SK-N-SH (cell line): ENCODE results near the gene RBM10. TPM values are rescaled to one million over a fixed set of nuclear protein-coding genes. Genes with fewer than 3 reads are reported as not detected.
"Not testable (repeated sequence)": the region's sequence is repeated elsewhere in the genome, so short reads cannot be mapped to it uniquely, and the experiment has no call there.

Experiments
- CTCF ChIA-PET: fragments of 300-600, 350-600 bp; formaldehyde crosslinking; extraction: SDS; loops from one replicate; lab custom pipeline; 2021; lab: Yijun Ruan, JAX
- POLR2A ChIA-PET: fragments of 350-600 bp; sonication (Branson Sonifier 250); formaldehyde crosslinking; extraction: SDS; loops from one replicate; lab custom pipeline; 2020; ENCODE audit warnings: antibody characterized with exemption, inconsistent platforms; lab: Yijun Ruan, JAX
- DNase-seq: peaks from one replicate; pipeline ENCODE4 v3.0.0; 2012
- H2AFZ ChIP-seq: fragments of 200-600 bp; sonication (generic); 2 replicates; pipeline ENCODE4 v1.8.1; 2016; ENCODE audit warnings: antibody characterized with exemption, mild to moderate bottlenecking, low read depth
- H3F3A ChIP-seq: fragments of 200-600 bp; sonication (generic); replicated peaks from 2 replicates; pipeline ENCODE3; 2016; ENCODE audit warnings: antibody characterized with exemption, mild to moderate bottlenecking; ENCODE audit not compliant: insufficient read depth
- H3K27ac ChIP-seq, 2 experiments: fragments of 200-500 bp in 1 of 2; fragments of 200-600 bp in 1 of 2; sonication (Bioruptor generic) in 1 of 2; sonication (generic), shearing (Covaris generic) in 1 of 2; 2 replicates each; pipeline versions ENCODE4 v1.5.1 to v1.6.1; 2014 to 2016; ENCODE audit warnings: low read depth in 2 of 2, inconsistent platforms in 1 of 2, low read length in 1 of 2, mild to moderate bottlenecking in 1 of 2, mixed read lengths in 1 of 2
- H3K27me3 ChIP-seq: fragments of 200-600 bp; sonication (generic), shearing (Covaris generic); 2 replicates; pipeline ENCODE4 v1.6.1; 2016; ENCODE audit warnings: mixed run types; ENCODE audit not compliant: insufficient read depth
- H3K36me3 ChIP-seq, 2 experiments: fragments of 200-500 bp in 1 of 2; fragments of 200-600 bp in 1 of 2; sonication (Bioruptor generic) in 1 of 2; sonication (generic) in 1 of 2; replicated peaks in 1 of 2; 2 replicates each; pipeline versions ENCODE3 to v1.5.1; 2014 to 2016; ENCODE audit warnings: low read length in 1 of 2, mild to moderate bottlenecking in 1 of 2; ENCODE audit not compliant: insufficient read depth in 2 of 2, control insufficient read depth in 1 of 2
- H3K4me1 ChIP-seq, 2 experiments: fragments of 200-500 bp in 1 of 2; fragments of 200-600 bp in 1 of 2; sonication (Bioruptor generic) in 1 of 2; sonication (generic), shearing (Covaris generic) in 1 of 2; 2 replicates each; pipeline versions ENCODE4 v1.5.1 to v1.6.1; 2014 to 2016; ENCODE audit warnings: low read depth in 1 of 2, low read length in 1 of 2, mixed run types in 1 of 2; ENCODE audit not compliant: insufficient read depth in 2 of 2, control insufficient read depth in 1 of 2
- H3K4me2 ChIP-seq: fragments of 200-600 bp; sonication (generic), shearing (Covaris generic); 2 replicates; pipeline ENCODE4 v1.6.1; 2017; ENCODE audit warnings: mixed run types
- H3K4me3 ChIP-seq, 2 experiments: fragments of 200-500 bp in 1 of 2; fragments of 200-600 bp in 1 of 2; sonication (Bioruptor generic) in 1 of 2; sonication (generic), shearing (Covaris generic) in 1 of 2; 2 replicates each; pipeline versions ENCODE4 v1.5.1 to v1.8.1; 2014 to 2016; ENCODE audit warnings: low read depth in 2 of 2, inconsistent platforms in 1 of 2, low read length in 1 of 2, mild to moderate bottlenecking in 1 of 2, mixed read lengths in 1 of 2, moderate library complexity in 1 of 2
- H3K79me2 ChIP-seq: fragments of 200-600 bp; sonication (generic); 2 replicates; pipeline ENCODE4 v1.8.1; 2017; ENCODE audit warnings: mild to moderate bottlenecking; ENCODE audit not compliant: insufficient read depth
- H3K9ac ChIP-seq: fragments of 200-600 bp; sonication (generic); 2 replicates; pipeline ENCODE4 v1.6.1; 2017; ENCODE audit warnings: mixed run types
- H3K9me2 ChIP-seq: fragments of 200-600 bp; sonication (generic); 2 replicates; pipeline ENCODE4 v1.6.1; 2017; ENCODE audit warnings: mixed run types
- H3K9me3 ChIP-seq: fragments of 200-600 bp; sonication (generic); 2 replicates; pipeline ENCODE4 v1.6.1; 2017; ENCODE audit warnings: mixed run types, mild to moderate bottlenecking, moderate library complexity
- H4K20me1 ChIP-seq: fragments of 200-600 bp; sonication (generic); 2 replicates; pipeline ENCODE4 v1.6.1; 2017; ENCODE audit warnings: mild to moderate bottlenecking, mixed run types; ENCODE audit not compliant: insufficient read depth
- FOSL2 ChIP-seq: IDR thresholded peaks from 2 replicates; pipeline ENCODE4 v1.4.0; 2012; ENCODE audit warnings: low read depth, mild to moderate bottlenecking, moderate library complexity, borderline replicate concordance
- FOXM1 ChIP-seq: IDR thresholded peaks from 2 replicates; pipeline ENCODE4 v1.4.0; 2012; ENCODE audit warnings: low read depth, mild to moderate bottlenecking
- GATA2 ChIP-seq: sonication (generic); formaldehyde crosslinking; IDR thresholded peaks from 2 replicates; pipeline ENCODE4 v1.5.0; 2020; ENCODE audit warnings: mild to moderate bottlenecking, missing genetic modification reagents
- MEF2A ChIP-seq: IDR thresholded peaks from 2 replicates; pipeline ENCODE4 v1.4.0; 2012; ENCODE audit warnings: low read depth, borderline replicate concordance
- NFIC ChIP-seq: IDR thresholded peaks from 2 replicates; pipeline ENCODE4 v1.4.0; 2012; ENCODE audit warnings: borderline replicate concordance
- POLR2AphosphoS5 ChIP-seq: IDR thresholded peaks from 2 replicates; pipeline ENCODE4 v1.6.1; 2012; ENCODE audit warnings: low read depth, low read length
- RCOR1 ChIP-seq: fragments of 150-350 bp; IDR thresholded peaks from 2 replicates; pipeline ENCODE4 v1.6.1; 2017; ENCODE audit warnings: antibody characterized with exemption, low read length
- TAF1 ChIP-seq: IDR thresholded peaks from 2 replicates; pipeline ENCODE4 v1.6.1; 2012; ENCODE audit warnings: low read depth, mild to moderate bottlenecking, low read length, moderate library complexity, borderline replicate concordance
- TCF12 ChIP-seq: IDR thresholded peaks from 2 replicates; pipeline ENCODE4 v1.4.0; 2012
- YY1 ChIP-seq: IDR thresholded peaks from 2 replicates; pipeline ENCODE4 v1.4.0; 2012; ENCODE audit warnings: low read depth, mild to moderate bottlenecking
- WGBS: methylation state at CpG from one replicate; pipeline ENCODE4 v1.1.6; 2017; ENCODE audit warnings: low lambda C conversion rate; 5-methylcytosine and 5-hydroxymethylcytosine counted together
- polyA plus RNA-seq, 3 experiments: library from polyadenylated mRNA; depleted of rRNA; stranded (reverse); fragments of >200 nt; gene quantifications; 2 replicates each; pipeline ENCODE4 v1.2.3, GENCODE V29; 2012
- TF ChIP-seq, protein P1 (sequence below): IDR thresholded peaks from 2 replicates; pipeline ENCODE4 v1.4.0; 2012; ENCODE audit warnings: low read depth
- TF ChIP-seq, protein P2 (sequence below): fragments of 200-600 bp; sonication (generic); IDR thresholded peaks from 2 replicates; pipeline ENCODE4 v1.6.1; 2017; ENCODE audit warnings: antibody characterized with exemption, mild to moderate bottlenecking, moderate library complexity
- TF ChIP-seq, protein P3 (sequence below): fragments of 150-350 bp; IDR thresholded peaks from 2 replicates; pipeline ENCODE4 v1.6.1; 2016; ENCODE audit warnings: mild to moderate bottlenecking, low read depth, low read length
- TF ChIP-seq, protein P4 (sequence below): IDR thresholded peaks from 2 replicates; pipeline ENCODE4; 2012

Gene RBM10
- polyA plus RNA-seq, 1 of the 3 experiments (the other 2 are of a cell fraction) = 34.4 TPM

DNA sequence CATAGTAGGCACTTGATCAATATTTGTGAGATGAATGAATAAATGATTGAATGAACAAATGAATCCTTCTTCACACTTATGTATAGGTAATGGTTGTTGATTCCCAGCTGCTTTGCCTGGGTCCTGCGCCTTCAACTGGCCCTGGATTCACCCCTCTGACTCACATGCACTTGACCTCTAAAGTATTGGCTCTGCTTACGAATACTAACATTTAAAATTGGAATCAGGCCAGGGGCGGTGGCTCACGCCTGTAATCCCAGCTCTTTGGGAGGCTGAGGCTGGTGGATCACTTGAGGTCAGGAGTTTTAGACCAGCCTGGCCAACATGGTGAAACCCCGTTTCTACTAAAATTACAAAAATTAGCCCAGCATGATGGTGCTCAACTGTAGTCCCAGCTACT is 9.4 kb upstream of the RBM10 start:
- H3F3A ChIP-seq, H2AFZ ChIP-seq, H3K9ac ChIP-seq, POLR2A ChIA-PET, H3K4me1 ChIP-seq, H3K27ac ChIP-seq, H3K9me2 ChIP-seq, H3K9me3 ChIP-seq, H3K27me3 ChIP-seq, H4K20me1 ChIP-seq, H3K36me3 ChIP-seq, H3K4me3 ChIP-seq, H3K79me2 ChIP-seq, H3K4me2 ChIP-seq, DNase-seq: not testable (repeated sequence)
- TF ChIP-seq NFIC = peak; percentile 13; the same call in 1 of the 2 replicates
- CTCF ChIA-PET = interaction anchor here (0.7 to 1.4 kb wide), 3 partner anchors 9 to 260 kb away, joined by 3 to 4 read pairs (median 3); partner anchors contain the start of genes NDUFB11 and RBM10
- WGBS = 35% methylated on average over 5 of the region's 5 CpGs

DNA sequence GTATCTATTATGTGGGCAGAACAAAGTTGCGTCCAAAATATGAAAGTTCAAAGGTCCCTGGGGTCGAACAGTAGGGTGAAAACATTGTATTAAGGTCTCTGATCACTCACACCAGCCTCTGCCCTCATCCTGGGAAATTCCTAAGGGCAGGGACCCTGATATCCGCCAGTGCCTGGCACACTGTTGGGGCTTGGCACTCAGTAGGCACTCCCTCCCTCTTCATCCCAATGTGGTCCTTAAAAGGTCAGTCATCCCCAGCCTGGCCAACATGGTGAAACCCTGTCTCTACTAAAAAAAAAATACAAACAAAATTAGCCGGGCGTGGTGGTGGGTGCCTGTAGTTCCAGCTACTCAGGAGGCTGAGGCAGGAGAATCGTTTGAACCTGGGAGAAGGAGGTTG is 6.8 kb upstream of the RBM10 start:
- CTCF ChIA-PET = no interaction called here
- Histone ChIP-seq H3K4me2 (no peak overlapping the region), H3K27me3 (no peaks in the 10 kb centered on the region)
- TF ChIP-seq FOXM1 (no peak), TCF12 (no peak), RCOR1 (no peak)
- TF ChIP-seq, all 33 proteins: peak for 0
- Histone ChIP-seq H3K9me3 (no peaks in the 10 kb centered on the region), H3K27ac (no peak overlapping the region), H3K9ac (no peak overlapping the region), H3F3A (no peaks in the 10 kb centered on the region), H2AFZ (no peak overlapping the region), H4K20me1 (no peaks in the 10 kb centered on the region), H3K4me3 (no peak overlapping the region), H3K36me3 (peaks cover 0 to 2% of the 10 kb centered on the region in 2 experiments), H3K4me1 (no peaks in the 10 kb centered on the region; a peak in 1 of 4 replicates), H3K79me2 (peaks cover 8% of the 10 kb centered on the region; the same call in 1 of the 2 replicates), H3K9me2 (no peaks in the 10 kb centered on the region)
- POLR2A ChIA-PET = no interaction called here
- no peak for DNase-seq
- 47% methylated on average over 6 of the region's 6 CpGs for WGBS

DNA sequence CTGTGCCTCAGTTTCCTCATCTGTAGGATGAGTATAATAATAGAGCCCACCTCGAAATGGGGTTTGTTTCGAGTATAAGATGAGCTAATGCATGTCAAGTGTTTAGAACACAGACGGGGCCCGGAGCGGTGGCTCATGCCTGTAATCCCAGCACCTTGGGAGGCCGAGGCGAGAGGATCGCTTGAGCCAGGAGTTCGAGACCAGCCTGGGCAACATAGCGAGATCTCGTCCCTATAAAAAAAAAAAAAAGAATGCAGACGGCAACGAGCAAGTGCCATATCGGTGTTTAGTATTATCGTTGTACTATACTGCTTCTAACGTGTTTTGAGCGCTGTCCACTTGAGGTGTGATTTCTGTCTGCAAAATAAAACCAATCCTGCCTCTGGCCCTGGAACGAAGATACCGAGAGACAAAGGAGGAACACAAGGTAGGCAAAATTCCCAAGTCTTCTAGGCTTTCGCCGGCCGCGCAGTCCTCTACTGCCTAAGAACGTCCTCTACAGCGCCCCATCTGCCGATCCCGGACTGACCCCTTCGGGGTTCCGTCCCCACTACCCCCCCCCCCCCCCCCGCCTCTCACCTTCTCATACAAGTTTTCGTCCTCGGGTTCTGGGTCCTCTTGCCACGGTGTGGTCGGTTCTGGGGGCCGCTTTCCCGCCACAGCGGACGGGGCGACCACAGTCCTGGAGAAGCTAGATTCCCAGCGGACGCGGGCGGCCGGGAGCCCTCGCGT is 961 bp upstream of the RBM10 start:
- Histone ChIP-seq H3K4me2 (peak overlapping the region; percentile 87), H3F3A (peaks cover 4% of the 10 kb centered on the region), H3K79me2 (peaks cover 52% of the 10 kb centered on the region), H3K9me2 (no peaks in the 10 kb centered on the region), H3K4me3 (peak overlapping the region; percentile 57 to 77), H4K20me1 (peaks cover 16% of the 10 kb centered on the region), H3K27ac (peak overlapping the region; percentile 94 to 98), H2AFZ (peak overlapping the region; percentile 71; the same call in 1 of the 2 replicates), H3K27me3 (no peaks in the 10 kb centered on the region), H3K36me3 (peaks cover 0 to 2% of the 10 kb centered on the region in 2 experiments), H3K9me3 (no peaks in the 10 kb centered on the region), H3K4me1 (peaks cover 0 to 14% of the 10 kb centered on the region in 2 experiments; a peak in 1 of 4 replicates), H3K9ac (peak overlapping the region; percentile 92; the same call in 1 of the 2 replicates)
- peak; percentile 72 for DNase-seq
- 26% methylated on average over 32 of the region's 46 CpGs for WGBS
- POLR2A ChIA-PET = interaction anchor here (1.0 to 2.9 kb wide), 3 partner anchors 15 to 47 kb away, joined by 3 to 19 read pairs (median 3); no protein-coding TSS in a partner anchor
- TF ChIP-seq POLR2AphosphoS5 = no peak
- TF ChIP-seq TAF1 = no peak
- TF ChIP-seq MEF2A = no peak
- TF ChIP-seq, protein P1, sequence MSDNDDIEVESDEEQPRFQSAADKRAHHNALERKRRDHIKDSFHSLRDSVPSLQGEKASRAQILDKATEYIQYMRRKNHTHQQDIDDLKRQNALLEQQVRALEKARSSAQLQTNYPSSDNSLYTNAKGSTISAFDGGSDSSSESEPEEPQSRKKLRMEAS = no peak
- no peak for TF ChIP-seq NFIC
- TF ChIP-seq, protein P2, sequence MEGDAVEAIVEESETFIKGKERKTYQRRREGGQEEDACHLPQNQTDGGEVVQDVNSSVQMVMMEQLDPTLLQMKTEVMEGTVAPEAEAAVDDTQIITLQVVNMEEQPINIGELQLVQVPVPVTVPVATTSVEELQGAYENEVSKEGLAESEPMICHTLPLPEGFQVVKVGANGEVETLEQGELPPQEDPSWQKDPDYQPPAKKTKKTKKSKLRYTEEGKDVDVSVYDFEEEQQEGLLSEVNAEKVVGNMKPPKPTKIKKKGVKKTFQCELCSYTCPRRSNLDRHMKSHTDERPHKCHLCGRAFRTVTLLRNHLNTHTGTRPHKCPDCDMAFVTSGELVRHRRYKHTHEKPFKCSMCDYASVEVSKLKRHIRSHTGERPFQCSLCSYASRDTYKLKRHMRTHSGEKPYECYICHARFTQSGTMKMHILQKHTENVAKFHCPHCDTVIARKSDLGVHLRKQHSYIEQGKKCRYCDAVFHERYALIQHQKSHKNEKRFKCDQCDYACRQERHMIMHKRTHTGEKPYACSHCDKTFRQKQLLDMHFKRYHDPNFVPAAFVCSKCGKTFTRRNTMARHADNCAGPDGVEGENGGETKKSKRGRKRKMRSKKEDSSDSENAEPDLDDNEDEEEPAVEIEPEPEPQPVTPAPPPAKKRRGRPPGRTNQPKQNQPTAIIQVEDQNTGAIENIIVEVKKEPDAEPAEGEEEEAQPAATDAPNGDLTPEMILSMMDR = no peak
- TF ChIP-seq, protein P3, sequence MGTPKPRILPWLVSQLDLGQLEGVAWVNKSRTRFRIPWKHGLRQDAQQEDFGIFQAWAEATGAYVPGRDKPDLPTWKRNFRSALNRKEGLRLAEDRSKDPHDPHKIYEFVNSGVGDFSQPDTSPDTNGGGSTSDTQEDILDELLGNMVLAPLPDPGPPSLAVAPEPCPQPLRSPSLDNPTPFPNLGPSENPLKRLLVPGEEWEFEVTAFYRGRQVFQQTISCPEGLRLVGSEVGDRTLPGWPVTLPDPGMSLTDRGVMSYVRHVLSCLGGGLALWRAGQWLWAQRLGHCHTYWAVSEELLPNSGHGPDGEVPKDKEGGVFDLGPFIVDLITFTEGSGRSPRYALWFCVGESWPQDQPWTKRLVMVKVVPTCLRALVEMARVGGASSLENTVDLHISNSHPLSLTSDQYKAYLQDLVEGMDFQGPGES = no peak
- TF ChIP-seq GATA2 (CRISPR knock-in tag) = no peak
- TF ChIP-seq, protein P4, sequence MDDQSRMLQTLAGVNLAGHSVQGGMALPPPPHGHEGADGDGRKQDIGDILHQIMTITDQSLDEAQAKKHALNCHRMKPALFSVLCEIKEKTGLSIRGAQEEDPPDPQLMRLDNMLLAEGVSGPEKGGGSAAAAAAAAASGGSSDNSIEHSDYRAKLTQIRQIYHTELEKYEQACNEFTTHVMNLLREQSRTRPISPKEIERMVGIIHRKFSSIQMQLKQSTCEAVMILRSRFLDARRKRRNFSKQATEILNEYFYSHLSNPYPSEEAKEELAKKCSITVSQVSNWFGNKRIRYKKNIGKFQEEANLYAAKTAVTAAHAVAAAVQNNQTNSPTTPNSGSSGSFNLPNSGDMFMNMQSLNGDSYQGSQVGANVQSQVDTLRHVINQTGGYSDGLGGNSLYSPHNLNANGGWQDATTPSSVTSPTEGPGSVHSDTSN = no peak
- TF ChIP-seq YY1 = no peak
- TF ChIP-seq FOSL2 = no peak
- CTCF ChIA-PET = interaction anchor here (1.0 to 1.5 kb wide), 4 partner anchors 9 to 240 kb away, joined by 3 to 9 read pairs (median 4); no protein-coding TSS in a partner anchor
